ENCODE measurements around the gene SRP14. TPM values are rescaled to one million over a fixed set of nuclear protein-coding genes. Genes with fewer than 3 reads are reported as not detected.

SRP14 gene
- total RNA-seq (2014; rRNA removed; shearing (Covaris generic); ENCODE audit: low replicate concordance): 232 and 427 TPM in 2 replicates

- DNase-seq: peak; percentile 98
- Histone ChIP-seq H3K4me2 (ENCODE audit: low read depth, low read length, poor library complexity, severe bottlenecking) (peak within 1 kb of the TSS; percentile 80), H3K27me3 (ENCODE audit: low read length) (no peaks in the 10 kb centered on the region), H3K79me2 (ENCODE audit: low read length) (peaks cover 27% of the 10 kb centered on the region), H3K4me1 (ENCODE audit: low read length) (peaks cover 18% of the 10 kb centered on the region), H2AFZ (ENCODE audit: low read length) (peak within 1 kb of the TSS; percentile 96), H3K36me3 (ENCODE audit: insufficient read depth, low read length) (peaks cover 24% of the 10 kb centered on the region; the same call in 1 of the 2 replicates), H3K4me3 (ENCODE audit: low read length) (peak within 1 kb of the TSS; percentile 82), H3K27ac (ENCODE audit: low read length) (peak within 1 kb of the TSS; percentile 61), H3K9me2 (replicated peaks; ENCODE audit: insufficient read depth, low read length) (no peaks in the 10 kb centered on the region), H3K9ac (ENCODE audit: low read length) (peak within 1 kb of the TSS; percentile 97), H3K9me3 (ENCODE audit: low read length) (no peaks in the 10 kb centered on the region), H4K20me1 (ENCODE audit: insufficient read depth, low read depth, low read length) (no peaks in the 10 kb centered on the region)
Measured at GRCh38 chr15:40038638-40039543, at the start of gene SRP14. Gene SRP14, minus strand, starts transcription at chr15:40039181. Its CDS starts 65 bp downstream, at chr15:40039116.

- Histone ChIP-seq H3K9me2 (replicated peaks; ENCODE audit: insufficient read depth, low read length) (no peaks in the 10 kb centered on the region), H3K4me1 (ENCODE audit: low read length) (peaks cover 4% of the 10 kb centered on the region; the same call in 1 of the 2 replicates), H3K9me3 (ENCODE audit: low read length) (no peaks in the 10 kb centered on the region), H3K36me3 (ENCODE audit: insufficient read depth, low read length) (no peaks in the 10 kb centered on the region), H3K9ac (ENCODE audit: low read length) (no peak overlapping the region), H4K20me1 (ENCODE audit: insufficient read depth, low read depth, low read length) (no peaks in the 10 kb centered on the region), H3K4me3 (ENCODE audit: low read length) (no peak overlapping the region), H3K27me3 (ENCODE audit: low read length) (no peaks in the 10 kb centered on the region), H3K27ac (ENCODE audit: low read length) (no peak overlapping the region), H3K79me2 (ENCODE audit: low read length) (no peaks in the 10 kb centered on the region), H2AFZ (ENCODE audit: low read length) (no peak overlapping the region), H3K4me2 (ENCODE audit: low read depth, low read length, poor library complexity, severe bottlenecking) (no peak overlapping the region)
- no peak for DNase-seq
Measured at GRCh38 chr15:40087991-40088928, 49.3 kb upstream of the SRP14 start.

GRCh38 chr15:40087068-40087810 is 48.3 kb upstream of the SRP14 start:
- no peaks in the 10 kb centered on the region for H3K79me2 ChIP-seq (ENCODE audit: low read length)

GRCh38 chr15:40085266-40085665 is 46.3 kb upstream of the SRP14 start:
- DNase-seq: no peak
- H3K27ac ChIP-seq (ENCODE audit: low read length): no peak overlapping the region

More at GRCh38 chr15:40087068-40087810, 48.3 kb upstream of the SRP14 start:
- DNase-seq: no peak
- Histone ChIP-seq H3K9ac (ENCODE audit: low read length) (no peak overlapping the region), H3K27me3 (ENCODE audit: low read length) (no peaks in the 10 kb centered on the region), H4K20me1 (ENCODE audit: insufficient read depth, low read depth, low read length) (no peaks in the 10 kb centered on the region), H3K36me3 (ENCODE audit: insufficient read depth, low read length) (no peaks in the 10 kb centered on the region), H3K9me3 (ENCODE audit: low read length) (no peaks in the 10 kb centered on the region), H3K9me2 (replicated peaks; ENCODE audit: insufficient read depth, low read length) (no peaks in the 10 kb centered on the region), H3K4me2 (ENCODE audit: low read depth, low read length, poor library complexity, severe bottlenecking) (no peak overlapping the region), H3K4me3 (ENCODE audit: low read length) (no peak overlapping the region), H3K27ac (ENCODE audit: low read length) (no peak overlapping the region), H2AFZ (ENCODE audit: low read length) (no peak overlapping the region), H3K4me1 (ENCODE audit: low read length) (peaks cover 6% of the 10 kb centered on the region; the same call in 1 of the 2 replicates)

GRCh38 chr15:40084650-40085049 is 45.7 kb upstream of the SRP14 start:
- Histone ChIP-seq H3K27ac (ENCODE audit: low read length) (no peak overlapping the region), H2AFZ (ENCODE audit: low read length) (no peak overlapping the region), H3K4me2 (ENCODE audit: low read depth, low read length, poor library complexity, severe bottlenecking) (no peak overlapping the region), H3K9ac (ENCODE audit: low read length) (no peak overlapping the region), H4K20me1 (ENCODE audit: insufficient read depth, low read depth, low read length) (no peaks in the 10 kb centered on the region), H3K9me3 (ENCODE audit: low read length) (no peaks in the 10 kb centered on the region), H3K4me1 (ENCODE audit: low read length) (peaks cover 6% of the 10 kb centered on the region; the same call in 1 of the 2 replicates), H3K9me2 (replicated peaks; ENCODE audit: insufficient read depth, low read length) (no peaks in the 10 kb centered on the region), H3K27me3 (ENCODE audit: low read length) (no peaks in the 10 kb centered on the region), H3K79me2 (ENCODE audit: low read length) (no peaks in the 10 kb centered on the region), H3K4me3 (ENCODE audit: low read length) (no peak overlapping the region), H3K36me3 (ENCODE audit: insufficient read depth, low read length) (no peaks in the 10 kb centered on the region)
- no peak for DNase-seq

More at GRCh38 chr15:40085266-40085665, 46.3 kb upstream of the SRP14 start:
- no peak overlapping the region for H3K9ac ChIP-seq (ENCODE audit: low read length)
- H3K4me1 ChIP-seq (ENCODE audit: low read length): peaks cover 6% of the 10 kb centered on the region; the same call in 1 of the 2 replicates
- H3K9me3 ChIP-seq (ENCODE audit: low read length): no peaks in the 10 kb centered on the region
- H3K4me3 ChIP-seq (ENCODE audit: low read length): no peak overlapping the region
- H3K4me2 ChIP-seq (ENCODE audit: low read depth, low read length, poor library complexity, severe bottlenecking): no peak overlapping the region
- no peaks in the 10 kb centered on the region for H3K36me3 ChIP-seq (ENCODE audit: insufficient read depth, low read length)
- H2AFZ ChIP-seq (ENCODE audit: low read length): no peak overlapping the region
- no peaks in the 10 kb centered on the region for H3K79me2 ChIP-seq (ENCODE audit: low read length)
- H4K20me1 ChIP-seq (ENCODE audit: insufficient read depth, low read depth, low read length): no peaks in the 10 kb centered on the region
- H3K27me3 ChIP-seq (ENCODE audit: low read length): no peaks in the 10 kb centered on the region
- H3K9me2 ChIP-seq (replicated peaks; ENCODE audit: insufficient read depth, low read length): no peaks in the 10 kb centered on the region

- no peaks in the 10 kb centered on the region for H3K9me3 ChIP-seq (ENCODE audit: low read length)
- H3K4me3 ChIP-seq (ENCODE audit: low read length): no peak overlapping the region
Measured at GRCh38 chr15:40082195-40082883, 43.4 kb upstream of the SRP14 start.

GRCh38 chr15:40081691-40082194 is 42.8 kb upstream of the SRP14 start:
- H2AFZ ChIP-seq (ENCODE audit: low read length): no peak overlapping the region

More at GRCh38 chr15:40082195-40082883, 43.4 kb upstream of the SRP14 start:
- Histone ChIP-seq H3K9me2 (replicated peaks; ENCODE audit: insufficient read depth, low read length) (no peaks in the 10 kb centered on the region), H3K36me3 (ENCODE audit: insufficient read depth, low read length) (no peaks in the 10 kb centered on the region), H4K20me1 (ENCODE audit: insufficient read depth, low read depth, low read length) (no peaks in the 10 kb centered on the region), H3K79me2 (ENCODE audit: low read length) (no peaks in the 10 kb centered on the region), H2AFZ (ENCODE audit: low read length) (no peak overlapping the region), H3K4me2 (ENCODE audit: low read depth, low read length, poor library complexity, severe bottlenecking) (no peak overlapping the region), H3K27ac (ENCODE audit: low read length) (no peak overlapping the region), H3K9ac (ENCODE audit: low read length) (no peak overlapping the region), H3K27me3 (ENCODE audit: low read length) (no peaks in the 10 kb centered on the region), H3K4me1 (ENCODE audit: low read length) (peaks cover 6% of the 10 kb centered on the region; the same call in 1 of the 2 replicates)
- DNase-seq: no peak

More at GRCh38 chr15:40081691-40082194, 42.8 kb upstream of the SRP14 start:
- Histone ChIP-seq H3K36me3 (ENCODE audit: insufficient read depth, low read length) (no peaks in the 10 kb centered on the region), H3K9ac (ENCODE audit: low read length) (no peak overlapping the region), H3K4me3 (ENCODE audit: low read length) (no peak overlapping the region), H4K20me1 (ENCODE audit: insufficient read depth, low read depth, low read length) (no peaks in the 10 kb centered on the region), H3K9me2 (replicated peaks; ENCODE audit: insufficient read depth, low read length) (no peaks in the 10 kb centered on the region), H3K9me3 (ENCODE audit: low read length) (no peaks in the 10 kb centered on the region), H3K79me2 (ENCODE audit: low read length) (no peaks in the 10 kb centered on the region), H3K27ac (ENCODE audit: low read length) (no peak overlapping the region), H3K4me2 (ENCODE audit: low read depth, low read length, poor library complexity, severe bottlenecking) (no peak overlapping the region), H3K27me3 (ENCODE audit: low read length) (no peaks in the 10 kb centered on the region), H3K4me1 (ENCODE audit: low read length) (peaks cover 6% of the 10 kb centered on the region; the same call in 1 of the 2 replicates)
- no peak for DNase-seq

Measured in Karpas-422 (cell line).